Inferior parietal cortex (tissue), 1 donor: Measurements from ENCODE around the gene SLC25A25.
"Not testable (repeated sequence)": the region's sequence is repeated elsewhere in the genome, so short reads cannot be mapped to it uniquely, and the experiment has no call there.

Experiments
- DNase-seq: peaks from one replicate; pipeline ENCODE4 v3.0.0-alpha.2; 2016; ENCODE audit errors: extremely low spot score

The SLC25A25 gene

GRCh38 chr9:128067645-128068385, at the start of gene SLC25A25:
Gene SLC25A25, plus strand, starts transcription at chr9:128068232. Its CDS starts 88 bp downstream, at chr9:128068320.
- peak; percentile 97 for DNase-seq

- no peak for DNase-seq
Measured at GRCh38 chr9:128020692-128021091, 47.3 kb upstream of the SLC25A25 start.

GRCh38 chr9:128021098-128021497, 46.9 kb upstream of the SLC25A25 start:
- no peak for DNase-seq

GRCh38 chr9:128022886-128023285, 45.1 kb upstream of the SLC25A25 start:
- DNase-seq = no peak

- not testable (repeated sequence) for DNase-seq
Measured at GRCh38 chr9:128023671-128024070, 44.4 kb upstream of the SLC25A25 start.

GRCh38 chr9:128024761-128025308, 43.2 kb upstream of the SLC25A25 start:
- DNase-seq = no peak

- no peak for DNase-seq
Measured at GRCh38 chr9:128025736-128026135, 42.3 kb upstream of the SLC25A25 start.

GRCh38 chr9:128026255-128026772, 41.7 kb upstream of the SLC25A25 start:
- no peak for DNase-seq

GRCh38 chr9:128026773-128027541, 41.1 kb upstream of the SLC25A25 start:
- no peak for DNase-seq

- DNase-seq = no peak
Measured at GRCh38 chr9:128027705-128028104, 40.3 kb upstream of the SLC25A25 start.

- DNase-seq = no peak
Measured at GRCh38 chr9:128033609-128034008, 34.4 kb upstream of the SLC25A25 start.

GRCh38 chr9:128034821-128035652, 33.0 kb upstream of the SLC25A25 start:
- DNase-seq = peak; percentile 88

- DNase-seq = not testable (repeated sequence)
Measured at GRCh38 chr9:128036522-128036921, 31.5 kb upstream of the SLC25A25 start.

- not testable (repeated sequence) for DNase-seq
Measured at GRCh38 chr9:128040783-128041182, 27.2 kb upstream of the SLC25A25 start.

GRCh38 chr9:128042043-128042442, 26.0 kb upstream of the SLC25A25 start:
- no peak for DNase-seq

- DNase-seq = no peak
Measured at GRCh38 chr9:128043467-128043868, 24.6 kb upstream of the SLC25A25 start.

- not testable (repeated sequence) for DNase-seq
Measured at GRCh38 chr9:128045409-128045808, 22.6 kb upstream of the SLC25A25 start.

- DNase-seq = no peak
Measured at GRCh38 chr9:128045831-128046230, 22.2 kb upstream of the SLC25A25 start.

- DNase-seq = no peak
Measured at GRCh38 chr9:128047231-128047630, 20.8 kb upstream of the SLC25A25 start.

- no peak for DNase-seq
Measured at GRCh38 chr9:128048663-128049062, 19.4 kb upstream of the SLC25A25 start.

- DNase-seq = no peak
Measured at GRCh38 chr9:128049843-128050242, 18.2 kb upstream of the SLC25A25 start.
